GM10847 (cell line): ENCODE data around the gene HMCN1.

Experiments used
- POLR2A ChIP-seq: IDR thresholded peaks from 2 replicates; pipeline ENCODE4 v1.6.1; 2011; ENCODE audit not compliant: insufficient read length; ENCODE audit errors: extremely low read depth

The HMCN1 gene

GRCh38 chr1:185894791-185895190, 160.6 kb downstream of the HMCN1 start:
- TF ChIP-seq POLR2A = no peak

GRCh38 chr1:185895208-185895900, 161.2 kb downstream of the HMCN1 start:
- TF ChIP-seq POLR2A = no peak

- no peak for TF ChIP-seq POLR2A
Measured at GRCh38 chr1:185896863-185897262, 162.7 kb downstream of the HMCN1 start.

- TF ChIP-seq POLR2A = no peak
Measured at GRCh38 chr1:185906186-185906585, 172.0 kb downstream of the HMCN1 start.

GRCh38 chr1:185907246-185907645, 173.1 kb downstream of the HMCN1 start:
- no peak for TF ChIP-seq POLR2A

- no peak for TF ChIP-seq POLR2A
Measured at GRCh38 chr1:185911978-185912377, 177.8 kb downstream of the HMCN1 start.

- no peak for TF ChIP-seq POLR2A
Measured at GRCh38 chr1:185912504-185912903, 178.3 kb downstream of the HMCN1 start.

- TF ChIP-seq POLR2A = no peak
Measured at GRCh38 chr1:185914089-185914488, 179.9 kb downstream of the HMCN1 start.

GRCh38 chr1:185916861-185917260, 182.7 kb downstream of the HMCN1 start:
- no peak for TF ChIP-seq POLR2A

GRCh38 chr1:185917646-185918045, 183.5 kb downstream of the HMCN1 start:
- no peak for TF ChIP-seq POLR2A

GRCh38 chr1:185920602-185921001, 186.4 kb downstream of the HMCN1 start:
- TF ChIP-seq POLR2A = no peak

- no peak for TF ChIP-seq POLR2A
Measured at GRCh38 chr1:185921636-185922035, 187.4 kb downstream of the HMCN1 start.

GRCh38 chr1:185926588-185926987, 192.4 kb downstream of the HMCN1 start:
- no peak for TF ChIP-seq POLR2A

- TF ChIP-seq POLR2A = no peak
Measured at GRCh38 chr1:185929776-185930175, 195.6 kb downstream of the HMCN1 start.

- no peak for TF ChIP-seq POLR2A
Measured at GRCh38 chr1:185931438-185931837, 197.2 kb downstream of the HMCN1 start.

GRCh38 chr1:185933580-185933979, 199.4 kb downstream of the HMCN1 start:
- TF ChIP-seq POLR2A = no peak

- TF ChIP-seq POLR2A = no peak
Measured at GRCh38 chr1:185934476-185935189, 200.4 kb downstream of the HMCN1 start.
